HG03103 (cell line): ENCODE results near the gene DCXR.

Experiments
- ATAC-seq: cut with Tn5 transposase; IDR thresholded peaks from one replicate; pipeline ENCODE4 v1.9.1; 2021; ENCODE audit warnings: low read depth; ENCODE audit not compliant: unreplicated experiment

DCXR gene

GRCh38 chr17:82037092-82037888 lies at the start of gene DCXR:
Gene DCXR, minus strand, starts transcription at chr17:82037697. Its CDS starts 15 bp downstream, at chr17:82037682.
- peak; percentile 74 for ATAC-seq

GRCh38 chr17:82085931-82086764 lies 48.7 kb upstream of the DCXR start:
- ATAC-seq = no peak

- ATAC-seq = no peak
These were observed 47.7 kb upstream of the DCXR start for GRCh38 chr17:82085031-82085861.

GRCh38 chr17:82084373-82085030 lies 47.0 kb upstream of the DCXR start:
- ATAC-seq = no peak

GRCh38 chr17:82083533-82084359 lies 46.2 kb upstream of the DCXR start:
- ATAC-seq = no peak

- ATAC-seq = no peak
These were observed 45.5 kb upstream of the DCXR start for GRCh38 chr17:82083009-82083408.

- ATAC-seq = no peak
These were observed 45.0 kb upstream of the DCXR start for GRCh38 chr17:82082456-82082855.

GRCh38 chr17:82081966-82082365 lies 44.5 kb upstream of the DCXR start:
- no peak for ATAC-seq

GRCh38 chr17:82081546-82081945 lies 44.0 kb upstream of the DCXR start:
- ATAC-seq = no peak

GRCh38 chr17:82080789-82081464 lies 43.4 kb upstream of the DCXR start:
- ATAC-seq = no peak

- ATAC-seq = no peak
These were observed 42.7 kb upstream of the DCXR start for GRCh38 chr17:82080048-82080788.

GRCh38 chr17:82079001-82079677 lies 41.6 kb upstream of the DCXR start:
- ATAC-seq = no peak

GRCh38 chr17:82078433-82078832 lies 40.9 kb upstream of the DCXR start:
- no peak for ATAC-seq

- ATAC-seq = no peak
These were observed 40.3 kb upstream of the DCXR start for GRCh38 chr17:82077617-82078358.

GRCh38 chr17:82076785-82077591 lies 39.5 kb upstream of the DCXR start:
- ATAC-seq = no peak
